Body of pancreas (tissue), 4 donors: ENCODE measurements around the gene ASB15. TPM values are rescaled to one million over a fixed set of nuclear protein-coding genes. Genes with fewer than 3 reads are reported as not detected.
A peak's percentile ranks its signal among the peaks of the same experiment; 100 is the strongest.

Source experiments
- ATAC-seq: fragments of 150-250 bp; one replicate; pipeline ENCODE4 v1.9.1; 2016
- DNase-seq, 4 donors: peaks; one replicate each; pipeline ENCODE4 v3.0.0-alpha.2; 2019
- H3K27ac ChIP-seq, 4 donors: fragments of 200-600 bp; sonication (generic); 1 replicate in 3 of 4; 2 replicates in 1 of 4; pipeline versions ENCODE4 v1.5.1 to v1.6.1; 2016 to 2019; ENCODE audit warnings: mild to moderate bottlenecking in 1 of 4, mixed read lengths in 1 of 4, moderate library complexity in 1 of 4
- H3K27me3 ChIP-seq, 2 donors: fragments of 200-600 bp; sonication (generic); one replicate each; pipeline ENCODE4 v1.6.0; 2016; ENCODE audit warnings: mild to moderate bottlenecking in 1 of 2
- H3K36me3 ChIP-seq, 2 donors: fragments of 200-600 bp; sonication (generic); replicated peaks in 1 of 2; 2 replicates each; pipeline ENCODE4 v1.5.1; 2016; ENCODE audit warnings: low read depth in 2 of 2; ENCODE audit not compliant: insufficient read depth in 1 of 2
- H3K4me1 ChIP-seq: fragments of 200-600 bp; sonication (generic); one replicate; pipeline ENCODE4 v1.6.0; 2016
- H3K4me3 ChIP-seq, 2 donors: fragments of 200-600 bp; sonication (generic); 1 replicate in 1 of 2; 2 replicates in 1 of 2; pipeline ENCODE4 v1.5.1; 2016 to 2019
- H3K9me3 ChIP-seq, 3 donors: fragments of 200-600 bp; sonication (generic); 1 replicate in 2 of 3; 2 replicates in 1 of 3; pipeline ENCODE4 v1.5.1; 2016
- CTCF ChIP-seq, 7 experiments: fragments of 450-650 bp in 4 of 7; fragments of 200-600 bp in 3 of 7; sonication (generic) in 3 of 7; IDR thresholded peaks; one replicate each; pipeline ENCODE4 v1.5.1; 2016 to 2019; ENCODE audit warnings: antibody characterized with exemption in 7 of 7
- POLR2A ChIP-seq, 3 donors: fragments of 450-650 bp; IDR thresholded peaks; one replicate each; pipeline ENCODE4 v1.6.1; 2016; ENCODE audit warnings: antibody characterized with exemption in 3 of 3, mild to moderate bottlenecking in 2 of 3
- WGBS, 2 donors: methylation state at CpG; one replicate each; pipeline ENCODE4 v1.1.5; 2017; 5-methylcytosine and 5-hydroxymethylcytosine counted together
- intact Hi-C: fragments of 100-400 bp; cut with DNase I; formaldehyde crosslinking; loops from one replicate; pipeline ENCODE4 v1.15.1; 2023
- total RNA-seq, 2 donors: library from RNA; depleted of rRNA; stranded (reverse); fragments of >200 nt; gene quantifications; one replicate each; pipeline ENCODE4 v1.1.0, GENCODE V29; 2016

The ASB15 gene
- total RNA-seq, 2 donors from 2014 or later = not detected

- Histone ChIP-seq H3K9me3 (no peaks in the 10 kb centered on the region), H3K4me3 (no peak overlapping the region), H3K4me1 (peaks cover 21% of the 10 kb centered on the region), H3K36me3 (no peaks in the 10 kb centered on the region), H3K27me3 (no peaks in the 10 kb centered on the region), H3K27ac (peak overlapping the region in 1 of 4 donors; percentile 45)
- ATAC-seq = peak; percentile 77
- no peak for TF ChIP-seq POLR2A (IDR thresholded peaks at IDR 0.05)
- TF ChIP-seq CTCF (IDR thresholded peaks at IDR 0.05) = no peak
- DNase-seq = peak in 3 of 4 donors; percentile 13 to 32 (median 20)
- intact Hi-C loops = no loop called here
- WGBS, 2 donors = 34 to 38% methylated on average over 6 of the region's 6 CpGs
Measured at GRCh38 chr7:123643495-123644441, 42.1 kb downstream of the ASB15 start.

DNA sequence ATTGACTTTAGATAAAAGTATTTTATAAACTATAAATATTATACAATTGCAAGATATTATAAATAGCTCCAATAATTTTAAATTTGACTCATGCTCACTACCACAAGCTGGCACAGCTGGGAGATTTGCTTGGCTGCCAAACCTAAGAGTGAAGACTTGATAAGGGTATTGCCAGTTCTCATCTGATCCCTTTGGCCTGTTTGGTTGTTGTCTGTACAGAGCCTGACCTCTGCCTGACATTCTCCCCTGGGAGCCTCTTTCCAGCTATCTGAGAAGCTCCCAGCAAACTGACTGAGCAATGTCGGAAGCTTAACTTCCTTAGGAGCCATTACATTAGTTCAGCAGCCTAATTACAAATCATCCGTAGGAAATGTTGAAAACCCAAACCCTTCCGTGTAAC is 43.9 kb downstream of the ASB15 start:
- H3K27ac ChIP-seq = no peak overlapping the region
- WGBS, 2 donors = 59 to 61% methylated on average over 3 of the region's 3 CpGs
- no peak for TF ChIP-seq CTCF (IDR thresholded peaks at IDR 0.05)
- no peaks in the 10 kb centered on the region for H3K9me3 ChIP-seq
- ATAC-seq = no peak
- no peak overlapping the region for H3K4me3 ChIP-seq
- peaks cover 21% of the 10 kb centered on the region for H3K4me1 ChIP-seq
- H3K36me3 ChIP-seq = no peaks in the 10 kb centered on the region
- peak in 1 of 4 donors; percentile 39 for DNase-seq
- H3K27me3 ChIP-seq = no peaks in the 10 kb centered on the region
- intact Hi-C loops = no loop called here

GRCh38 chr7:123647106-123647730 is 45.6 kb downstream of the ASB15 start:
- Histone ChIP-seq H3K4me3 (no peak overlapping the region), H3K4me1 (peaks cover 21% of the 10 kb centered on the region), H3K27me3 (no peaks in the 10 kb centered on the region), H3K36me3 (no peaks in the 10 kb centered on the region), H3K9me3 (no peaks in the 10 kb centered on the region), H3K27ac (no peak overlapping the region)
- TF ChIP-seq POLR2A (IDR thresholded peaks at IDR 0.05) (no peak), CTCF (IDR thresholded peaks at IDR 0.05) (no peak)
- intact Hi-C loops = no loop called here
- DNase-seq (no peak), ATAC-seq (no peak)
- 82 to 92% methylated on average over 7 of the region's 7 CpGs for WGBS, 2 donors

- ATAC-seq (no peak), DNase-seq (no peak)
- Histone ChIP-seq H3K36me3 (no peaks in the 10 kb centered on the region), H3K27ac (no peak overlapping the region), H3K27me3 (no peaks in the 10 kb centered on the region), H3K4me1 (peaks cover 6% of the 10 kb centered on the region), H3K4me3 (no peak overlapping the region), H3K9me3 (no peaks in the 10 kb centered on the region)
- intact Hi-C loops = no loop called here
- TF ChIP-seq CTCF (IDR thresholded peaks at IDR 0.05) = no peak
- no peak for TF ChIP-seq POLR2A (IDR thresholded peaks at IDR 0.05)
- WGBS, 2 donors = 68 to 79% methylated on average over 2 of the region's 2 CpGs
Measured at GRCh38 chr7:123649964-123650363, 48.3 kb downstream of the ASB15 start.
